ENCODE results near the gene BRD1.
A peak's percentile ranks its signal among the peaks of the same experiment; 100 is the strongest.

BRD1 gene

DNA sequence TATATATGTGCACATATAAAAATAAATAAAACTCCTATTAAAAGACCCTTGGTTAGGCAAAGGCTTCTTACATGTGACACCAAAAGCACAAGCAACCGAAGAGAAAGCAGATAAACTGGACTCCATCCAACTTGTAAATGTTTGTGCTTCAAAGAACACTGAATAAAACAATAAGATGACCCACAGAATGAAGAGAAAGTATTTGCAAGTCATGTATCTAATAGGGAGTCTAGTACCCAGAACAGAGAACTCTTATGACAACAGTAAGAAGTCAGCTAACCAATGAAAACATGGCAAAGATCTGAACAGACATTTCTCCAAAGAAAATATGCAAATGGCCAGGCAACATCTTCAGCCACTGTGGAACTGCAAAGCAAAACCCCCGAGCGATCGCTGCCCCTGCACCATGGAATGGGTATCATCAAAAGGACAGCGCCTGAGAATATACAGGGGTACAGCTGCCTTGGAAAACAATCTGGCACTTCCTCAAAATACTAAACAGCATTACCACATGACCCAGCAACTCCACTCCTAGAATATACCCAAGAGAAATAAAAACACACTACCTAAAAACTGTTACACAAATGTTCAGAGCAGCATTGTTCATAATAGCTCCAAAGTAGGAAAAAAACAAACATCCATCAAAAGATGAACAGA, 17.2 kb downstream of the BRD1 start:
- TF ChIP-seq, protein P1, sequence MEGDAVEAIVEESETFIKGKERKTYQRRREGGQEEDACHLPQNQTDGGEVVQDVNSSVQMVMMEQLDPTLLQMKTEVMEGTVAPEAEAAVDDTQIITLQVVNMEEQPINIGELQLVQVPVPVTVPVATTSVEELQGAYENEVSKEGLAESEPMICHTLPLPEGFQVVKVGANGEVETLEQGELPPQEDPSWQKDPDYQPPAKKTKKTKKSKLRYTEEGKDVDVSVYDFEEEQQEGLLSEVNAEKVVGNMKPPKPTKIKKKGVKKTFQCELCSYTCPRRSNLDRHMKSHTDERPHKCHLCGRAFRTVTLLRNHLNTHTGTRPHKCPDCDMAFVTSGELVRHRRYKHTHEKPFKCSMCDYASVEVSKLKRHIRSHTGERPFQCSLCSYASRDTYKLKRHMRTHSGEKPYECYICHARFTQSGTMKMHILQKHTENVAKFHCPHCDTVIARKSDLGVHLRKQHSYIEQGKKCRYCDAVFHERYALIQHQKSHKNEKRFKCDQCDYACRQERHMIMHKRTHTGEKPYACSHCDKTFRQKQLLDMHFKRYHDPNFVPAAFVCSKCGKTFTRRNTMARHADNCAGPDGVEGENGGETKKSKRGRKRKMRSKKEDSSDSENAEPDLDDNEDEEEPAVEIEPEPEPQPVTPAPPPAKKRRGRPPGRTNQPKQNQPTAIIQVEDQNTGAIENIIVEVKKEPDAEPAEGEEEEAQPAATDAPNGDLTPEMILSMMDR (conservative IDR thresholded peaks at IDR 0.05), result no peak
- peak overlapping the region; percentile 13; the same call in 1 of the 2 replicates for H3K27ac ChIP-seq

DNA sequence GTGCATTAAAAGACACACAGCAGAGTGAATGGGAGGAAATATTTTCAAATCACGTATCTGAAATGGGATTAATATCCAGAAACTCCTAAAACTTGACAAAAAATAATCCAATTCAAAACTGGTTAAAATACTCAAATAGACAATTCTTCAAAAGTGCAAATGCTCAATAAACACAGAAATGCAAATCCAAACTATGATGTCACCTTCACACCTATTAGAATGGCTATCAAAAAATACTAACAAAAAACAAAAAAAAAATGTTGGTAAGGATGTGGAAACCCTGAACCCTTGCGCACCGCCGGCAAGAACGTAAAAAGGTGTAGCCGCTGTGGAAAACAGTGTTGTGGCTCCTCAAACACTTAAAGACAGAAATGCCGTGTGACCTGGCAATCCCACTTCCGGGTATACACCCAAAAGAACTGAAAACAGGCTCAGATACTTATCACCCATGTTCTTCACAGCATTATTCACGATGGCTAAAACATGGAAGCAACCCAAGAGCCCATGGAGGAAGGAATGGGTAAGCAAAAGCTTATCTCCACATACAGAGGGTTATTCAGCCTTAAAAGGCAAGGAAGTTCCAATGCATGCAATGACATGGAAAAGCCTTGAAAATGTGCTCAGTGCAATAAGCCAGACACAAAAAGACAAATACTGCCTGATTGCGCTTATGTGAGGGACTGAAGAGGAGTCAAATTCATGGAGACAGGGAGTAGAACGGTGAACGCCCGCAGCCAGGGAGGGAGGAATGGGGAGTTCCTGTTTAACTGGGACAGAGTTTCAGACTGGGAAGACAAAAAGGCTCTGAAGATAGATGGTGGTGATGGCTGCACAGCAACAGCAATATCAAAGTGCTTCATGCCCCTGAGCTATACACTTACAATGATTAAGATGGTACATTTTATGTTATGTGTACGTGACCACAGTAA, 19.6 kb downstream of the BRD1 start:
- no peak overlapping the region for H3K27ac ChIP-seq
- TF ChIP-seq, protein P1 (conservative IDR thresholded peaks at IDR 0.05), result no peak

DNA sequence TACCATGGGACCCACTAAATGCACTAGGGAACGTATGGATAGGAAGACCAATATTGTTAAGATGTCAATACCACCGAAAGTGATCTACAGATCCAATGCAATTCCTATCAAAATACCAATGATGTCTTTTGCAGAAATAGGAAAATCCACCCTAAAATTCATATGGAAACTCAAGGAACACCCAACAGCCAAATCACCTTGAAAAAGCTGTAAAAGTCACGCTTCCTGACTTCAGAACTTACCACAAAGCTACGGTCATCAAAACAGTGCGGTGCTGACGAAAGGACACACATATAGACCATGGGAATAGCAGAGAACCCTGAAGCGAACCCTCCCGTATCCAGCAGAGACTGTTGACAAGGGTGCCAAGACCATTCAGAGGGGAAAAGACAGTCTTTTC, 20.5 kb downstream of the BRD1 start:
- TF ChIP-seq, protein P1 (conservative IDR thresholded peaks at IDR 0.05), result no peak
- no peak overlapping the region for H3K27ac ChIP-seq

DNA sequence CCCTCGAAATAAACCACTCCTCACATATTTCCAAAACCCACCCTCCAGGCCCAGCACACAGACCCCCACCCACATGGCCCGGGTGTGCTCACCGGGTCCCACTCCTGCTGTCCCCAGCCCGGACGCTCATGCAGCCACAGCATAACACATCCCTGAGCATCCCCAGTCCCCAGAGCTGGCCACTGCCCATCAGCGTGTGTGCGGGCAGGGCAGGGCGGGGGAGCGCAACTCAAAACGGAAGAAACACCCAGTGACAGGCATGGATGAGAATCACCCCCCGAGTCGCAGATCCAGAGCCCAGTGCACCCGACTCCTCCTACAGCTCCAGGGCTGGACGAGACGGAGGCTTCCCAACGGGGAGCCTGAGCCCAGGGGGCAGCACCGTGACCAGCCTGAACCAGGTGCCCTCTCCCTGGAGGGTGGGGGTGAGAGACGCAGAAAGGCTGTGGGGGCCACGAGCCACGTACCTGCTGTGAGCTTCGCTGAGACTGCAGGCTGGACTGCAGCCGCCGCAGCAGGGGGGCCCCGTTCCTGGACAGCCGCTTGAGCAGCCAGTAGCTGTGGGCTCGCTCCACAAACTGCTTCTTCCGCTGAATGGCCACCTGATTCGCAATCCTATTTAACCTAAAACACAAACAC, 23.8 kb downstream of the BRD1 start:
- TF ChIP-seq, protein P1 (conservative IDR thresholded peaks at IDR 0.05), result no peak
- H3K27ac ChIP-seq, result no peak overlapping the region

DNA sequence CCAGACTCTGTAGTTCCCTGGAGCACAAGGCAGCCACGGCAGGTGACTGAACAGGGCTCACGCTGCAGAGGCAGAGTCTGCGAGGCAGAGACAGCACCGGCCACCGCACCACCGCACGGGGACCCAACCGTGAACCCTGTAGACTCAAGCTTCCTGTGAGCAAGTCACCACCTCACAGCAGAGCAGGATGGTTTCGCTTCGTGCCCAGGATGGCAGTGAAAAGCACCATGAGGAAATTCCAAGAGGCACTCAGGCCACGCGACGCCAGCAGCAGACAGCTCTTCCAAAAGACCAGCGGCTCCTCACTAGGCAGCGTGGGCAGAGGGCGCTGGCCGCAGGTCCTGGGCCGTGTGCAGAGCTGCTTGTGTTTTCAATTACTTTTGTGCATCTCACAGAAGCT, 24.5 kb downstream of the BRD1 start:
- no peak overlapping the region for H3K27ac ChIP-seq
- TF ChIP-seq, protein P1 (conservative IDR thresholded peaks at IDR 0.05), result no peak

DNA sequence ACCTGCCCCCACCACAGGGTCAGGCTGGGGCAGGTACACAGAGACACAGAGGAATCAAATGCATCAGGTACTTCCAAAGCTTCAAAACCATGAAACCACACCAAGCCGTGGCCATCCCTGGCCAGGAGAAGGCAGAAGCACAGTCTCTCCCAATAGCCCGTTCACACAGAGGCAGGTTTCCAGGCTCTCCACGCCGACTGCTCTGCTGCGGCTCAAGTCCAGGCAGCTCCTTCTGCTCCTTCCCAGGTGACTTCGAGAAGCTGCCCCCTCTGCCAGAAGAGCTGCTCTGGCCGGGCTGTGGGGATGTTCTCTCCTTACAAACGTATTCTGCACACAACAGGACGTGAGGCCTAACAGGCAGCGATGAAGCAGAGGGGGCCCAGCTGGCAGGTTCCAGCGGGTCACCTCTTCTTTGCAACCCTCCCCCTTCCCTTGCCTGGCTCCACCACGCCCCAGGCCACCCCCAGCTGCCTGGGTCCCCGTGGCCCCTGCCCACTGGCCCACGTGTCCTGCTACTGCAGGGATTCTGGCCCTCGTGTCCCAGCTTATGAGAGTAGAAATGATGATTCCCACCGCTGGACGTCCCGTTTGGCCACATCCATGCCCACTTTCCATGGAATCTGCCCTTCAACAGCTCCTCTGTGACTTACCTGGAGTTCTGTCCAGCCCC, 26.1 kb downstream of the BRD1 start:
- H3K27ac ChIP-seq, result no peak overlapping the region

More for the DNA sequence above, 26.1 kb downstream of the BRD1 start:
- TF ChIP-seq, protein P1 (conservative IDR thresholded peaks at IDR 0.05), result no peak
